Lung (tissue), 12 donors: Measurements from ENCODE around the gene PEX13. TPM values are rescaled to one million over a fixed set of nuclear protein-coding genes. Genes with fewer than 3 reads are reported as not detected.

Experiments used
- ATAC-seq: fragments of 200-7000 bp; cut with Tn5 transposase; one replicate; pipeline ENCODE4 v1.9.1; 2020; ENCODE audit warnings: moderate number of reproducible peaks; ENCODE audit not compliant: insufficient read depth, low FRiP score
- DNase-seq, 3 donors: peaks; one replicate each; pipeline ENCODE4 v3.0.0-alpha.2; 2013 to 2017
- H3K27ac ChIP-seq, 2 donors: one replicate each; pipeline ENCODE4 v1.5.1; 2013; ENCODE audit warnings: mild to moderate bottlenecking in 2 of 2, moderate library complexity in 2 of 2, control low read depth in 1 of 2, inconsistent platforms in 1 of 2, low read depth in 1 of 2, low read length in 1 of 2
- H3K27me3 ChIP-seq, 3 donors: one replicate each; pipeline ENCODE4 v1.5.1; 2013; ENCODE audit warnings: low read length in 2 of 3; ENCODE audit not compliant: control insufficient read depth in 3 of 3, insufficient read depth in 3 of 3
- H3K36me3 ChIP-seq, 4 donors: one replicate each; pipeline ENCODE4 v1.5.1; 2013; ENCODE audit warnings: low read length in 4 of 4, mild to moderate bottlenecking in 1 of 4, moderate library complexity in 1 of 4; ENCODE audit not compliant: control insufficient read depth in 4 of 4, insufficient read depth in 4 of 4
- H3K4me1 ChIP-seq, 5 donors: one replicate each; pipeline ENCODE4 v1.5.1; 2013; ENCODE audit warnings: low read length in 5 of 5, mild to moderate bottlenecking in 2 of 5, moderate library complexity in 1 of 5; ENCODE audit not compliant: control insufficient read depth in 5 of 5, insufficient read depth in 5 of 5
- H3K4me3 ChIP-seq: one replicate; pipeline ENCODE4 v1.5.1; 2013; ENCODE audit warnings: mild to moderate bottlenecking, control low read depth, moderate library complexity
- H3K9ac ChIP-seq, 2 donors: one replicate each; pipeline ENCODE4 v1.5.1; 2013; ENCODE audit warnings: low read length in 2 of 2, control low read depth in 1 of 2; ENCODE audit not compliant: insufficient read depth in 1 of 2
- H3K9me3 ChIP-seq, 4 donors: one replicate each; pipeline ENCODE4 v1.5.1; 2013; ENCODE audit warnings: low read length in 3 of 4, mild to moderate bottlenecking in 1 of 4, moderate library complexity in 1 of 4; ENCODE audit not compliant: control insufficient read depth in 4 of 4, insufficient read depth in 3 of 4
- CTCF ChIP-seq: IDR thresholded peaks from 2 replicates; pipeline ENCODE4 v1.5.1; 2012; ENCODE audit warnings: mild to moderate bottlenecking; ENCODE audit errors: control extremely low read depth, extremely low read depth
- WGBS, 2 donors: extraction: QIAGEN DNeasy Blood & Tissue Kit; methylation state at CpG; one replicate each; pipeline ENCODE4 v1.1.7; 2013; 5-methylcytosine and 5-hydroxymethylcytosine counted together
- polyA plus RNA-seq, 2 donors: library from polyadenylated mRNA; stranded (reverse); fragments of 200-250 nt; gene quantifications; one replicate each; pipeline ENCODE4 v1.2.1, GENCODE V29; 2013
- total RNA-seq, 2 donors: library from RNA; depleted of rRNA in 1 of 2; stranded (reverse); fragments of >200 nt in 1 of 2; gene quantifications; one replicate each; pipeline ENCODE4 v1.2.1, GENCODE V29; 2014 to 2021
- donor health status: control.
- donor health status: control.
- donor health status: Bipolar disorder and iron deficiency.
- donor health status: healthy.
- donor health status: DM: yes; HTN: yes; CAD: no.

The PEX13 gene
- total and polyA plus RNA-seq, 4 donors: 11.1 to 45.1 (median 17.3) TPM

- DNase-seq (peak; percentile 90 to 94 (median 90)), ATAC-seq (peak; percentile 99)
- WGBS, 2 donors: 1% methylated on average over 63 to 112 of the region's 112 CpGs
- H3K4me3 ChIP-seq: peak within 1 kb of the TSS; percentile 92
- no peaks in the 10 kb centered on the region for H3K27me3 ChIP-seq
- peaks cover 0 to 5% (median 0%) of the 10 kb centered on the region in 5 donors for H3K4me1 ChIP-seq
- H3K36me3 ChIP-seq: peaks cover 0 to 6% (median 1%) of the 10 kb centered on the region in 4 donors
- no peaks in the 10 kb centered on the region for H3K9me3 ChIP-seq
- H3K27ac ChIP-seq: peak within 1 kb of the TSS; percentile 89 to 91
- no peak for TF ChIP-seq CTCF
- H3K9ac ChIP-seq: peak within 1 kb of the TSS; percentile 63 to 71
These were observed 48.5 kb downstream of the PEX13 start, which contains the start of gene SANBR for GRCh38 chr2:61065714-61066709. Gene SANBR, plus strand, starts transcription at chr2:61065871. Its CDS starts 4,480 bp downstream, at chr2:61070351.

GRCh38 chr2:61074100-61074499, 56.6 kb downstream of the PEX13 start:
- Histone ChIP-seq H3K36me3 (peaks cover 6 to 27% (median 17%) of the 10 kb centered on the region in 4 donors), H3K27ac (no peak overlapping the region)
- no peak for TF ChIP-seq CTCF

GRCh38 chr2:61085883-61086282, 68.4 kb downstream of the PEX13 start:
- Histone ChIP-seq H3K4me1 (no peaks in the 10 kb centered on the region), H3K27me3 (no peaks in the 10 kb centered on the region), H3K36me3 (peaks cover 8 to 22% (median 12%) of the 10 kb centered on the region in 4 donors), H3K4me3 (no peak overlapping the region), H3K27ac (no peak overlapping the region), H3K9me3 (peaks cover 0 to 3% (median 0%) of the 10 kb centered on the region in 4 donors), H3K9ac (no peak overlapping the region)
- DNase-seq: no peak
- ATAC-seq: no peak
- 95 to 100% methylated on average over 1 of the region's 1 CpG for WGBS, 2 donors
- TF ChIP-seq CTCF: no peak

More at GRCh38 chr2:61074100-61074499, 56.6 kb downstream of the PEX13 start:
- H3K4me3 ChIP-seq: no peak overlapping the region
- no peaks in the 10 kb centered on the region for H3K27me3 ChIP-seq
- H3K9ac ChIP-seq: no peak overlapping the region
- WGBS, 2 donors: 90 to 93% methylated on average over 1 of the region's 1 CpG
- DNase-seq: no peak
- no peaks in the 10 kb centered on the region for H3K4me1 ChIP-seq
- no peaks in the 10 kb centered on the region for H3K9me3 ChIP-seq
- ATAC-seq: no peak
